GM18517 (cell line): ENCODE data around the gene EFNA2.
"Not testable (repeated sequence)": the region's sequence is repeated elsewhere in the genome, so short reads cannot be mapped to it uniquely, and the experiment has no call there.

Experiments
- ATAC-seq: cut with Tn5 transposase; IDR thresholded peaks from one replicate; pipeline ENCODE4 v1.9.1; 2021; ENCODE audit warnings: mild to moderate bottlenecking, moderate library complexity; ENCODE audit not compliant: unreplicated experiment

Gene EFNA2

GRCh38 chr19:1313695-1314613 lies 28.3 kb downstream of the EFNA2 start:
- no peak for ATAC-seq

GRCh38 chr19:1315470-1316166 lies 29.9 kb downstream of the EFNA2 start:
- no peak for ATAC-seq

GRCh38 chr19:1316466-1316865 lies 30.8 kb downstream of the EFNA2 start:
- no peak for ATAC-seq

GRCh38 chr19:1317274-1318003 lies 31.8 kb downstream of the EFNA2 start:
- ATAC-seq: no peak

- no peak for ATAC-seq
Measured at GRCh38 chr19:1318678-1319471, 33.2 kb downstream of the EFNA2 start.

GRCh38 chr19:1320282-1320650 lies 34.6 kb downstream of the EFNA2 start:
- ATAC-seq: not testable (repeated sequence)

- ATAC-seq: no peak
Measured at GRCh38 chr19:1321539-1321938, 35.9 kb downstream of the EFNA2 start.

GRCh38 chr19:1322198-1322981 lies 36.7 kb downstream of the EFNA2 start:
- no peak for ATAC-seq

- no peak for ATAC-seq
Measured at GRCh38 chr19:1324249-1324805, 38.7 kb downstream of the EFNA2 start.

- no peak for ATAC-seq
Measured at GRCh38 chr19:1324806-1325567, 39.3 kb downstream of the EFNA2 start.

GRCh38 chr19:1325568-1326294 lies 40.1 kb downstream of the EFNA2 start:
- no peak for ATAC-seq

GRCh38 chr19:1327125-1327524 lies 41.5 kb downstream of the EFNA2 start:
- no peak for ATAC-seq

GRCh38 chr19:1332208-1332607 lies 46.5 kb downstream of the EFNA2 start:
- ATAC-seq: not testable (repeated sequence)

- ATAC-seq: no peak
Measured at GRCh38 chr19:1336079-1336684, 50.5 kb downstream of the EFNA2 start.

GRCh38 chr19:1340681-1341469 lies 55.2 kb downstream of the EFNA2 start:
- ATAC-seq: no peak

GRCh38 chr19:1343041-1343440 lies 57.4 kb downstream of the EFNA2 start:
- ATAC-seq: no peak

GRCh38 chr19:1349211-1349610 lies 63.5 kb downstream of the EFNA2 start:
- no peak for ATAC-seq
